GM18526 (cell line): ENCODE results near the gene FGGY.

ENCODE experiments used
- POLR2A ChIP-seq: IDR thresholded peaks from 3 replicates; pipeline ENCODE4 v1.6.1; 2011; ENCODE audit not compliant: insufficient read length; ENCODE audit errors: extremely low read depth

Gene FGGY

DNA sequence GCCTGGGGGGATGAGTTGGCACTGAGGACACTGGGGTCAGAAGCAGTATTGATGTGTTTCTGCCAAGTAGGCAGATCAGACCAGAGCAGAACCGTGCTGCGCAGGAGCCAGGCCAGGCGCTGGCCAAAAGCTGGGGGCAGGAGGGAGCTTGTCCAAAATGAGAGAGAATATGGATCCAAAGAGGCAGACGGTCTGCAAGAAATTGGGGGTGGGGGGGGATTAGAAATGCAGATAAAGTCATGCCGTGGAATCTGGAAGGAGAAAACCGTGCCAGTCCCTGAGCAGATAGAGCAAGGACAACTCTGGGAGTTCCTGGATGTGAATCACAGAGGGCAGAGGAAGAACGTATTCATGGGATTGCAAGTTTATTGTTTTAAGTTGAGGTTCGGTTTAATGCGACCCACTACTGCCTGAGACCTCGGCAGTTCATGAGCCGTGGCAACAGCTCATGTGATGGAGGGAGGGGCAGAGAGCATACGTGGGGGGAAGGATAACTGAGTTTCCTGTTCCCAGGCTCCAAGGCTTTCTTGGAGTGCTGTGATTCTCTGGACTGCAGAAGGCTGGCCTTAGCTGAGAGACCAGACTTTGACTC, 224.0 kb downstream of the FGGY start:
- TF ChIP-seq POLR2A = no peak

- no peak for TF ChIP-seq POLR2A
Measured at GRCh38 chr1:59521456-59521855, 224.6 kb downstream of the FGGY start.

DNA sequence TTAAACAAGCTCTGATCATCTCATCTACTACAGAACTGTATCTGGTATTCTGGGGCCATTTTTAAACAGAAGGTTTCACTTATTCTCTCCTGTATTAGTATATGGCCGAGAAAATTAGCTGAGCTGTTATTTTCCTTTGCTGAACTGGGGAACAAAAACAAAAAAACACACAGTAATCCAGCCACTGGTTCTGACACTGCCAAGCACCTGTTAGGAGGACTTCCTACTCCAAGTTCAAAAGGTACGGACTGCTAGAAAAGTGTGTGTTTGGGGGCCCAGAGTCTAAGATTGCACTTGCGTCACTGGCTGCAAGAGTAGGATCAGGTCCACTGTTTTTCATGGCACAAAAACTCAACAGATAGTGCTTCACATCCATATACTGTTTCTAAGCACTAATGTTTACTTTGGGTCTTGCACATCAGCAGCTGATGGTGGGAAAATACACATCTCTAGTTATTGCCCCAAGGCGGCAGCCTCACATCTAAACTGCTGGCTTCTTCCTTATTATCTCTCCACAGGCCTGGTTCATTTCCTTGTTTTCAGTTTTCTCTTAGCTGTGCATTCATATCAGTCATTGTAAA, 226.1 kb downstream of the FGGY start:
- TF ChIP-seq POLR2A = no peak

DNA sequence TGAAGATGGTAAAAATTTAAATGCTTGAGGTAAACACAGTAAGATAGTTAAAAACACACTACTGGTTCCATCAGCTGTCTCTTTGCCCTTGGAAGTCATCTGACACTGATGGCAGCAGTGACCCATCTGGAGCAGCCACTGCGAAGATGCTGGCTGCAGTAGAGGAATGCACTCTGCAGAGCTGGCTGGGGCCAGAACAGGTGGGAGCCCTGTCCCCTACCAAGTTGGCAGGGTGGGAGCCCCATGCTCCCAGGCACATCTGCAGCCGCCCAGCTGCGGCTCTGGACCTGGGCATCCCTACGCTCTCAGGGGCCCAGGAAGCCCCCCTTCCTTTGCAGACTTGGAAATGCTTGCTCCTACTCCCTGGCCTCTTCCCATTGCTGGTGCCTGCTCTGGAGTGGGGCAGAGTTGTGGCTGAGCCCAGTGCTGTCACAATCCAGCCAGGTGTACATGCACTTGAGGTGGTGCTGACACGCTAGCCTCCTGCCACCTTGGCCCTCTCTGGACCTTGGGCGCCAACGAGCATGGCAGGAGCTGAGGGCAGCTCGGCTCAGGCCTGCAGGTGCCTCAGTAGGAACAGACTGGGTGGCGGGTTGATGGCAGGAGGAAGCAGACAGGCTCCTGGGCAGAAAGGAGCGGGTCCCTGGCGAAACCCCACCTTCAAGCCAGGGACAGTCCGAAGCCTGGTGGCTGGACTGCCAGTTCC, 227.0 kb downstream of the FGGY start:
- TF ChIP-seq POLR2A = no peak

GRCh38 chr1:59526240-59526639, 229.3 kb downstream of the FGGY start:
- no peak for TF ChIP-seq POLR2A

- no peak for TF ChIP-seq POLR2A
Measured at GRCh38 chr1:59528471-59528870, 231.6 kb downstream of the FGGY start.

GRCh38 chr1:59528900-59529299, 232.0 kb downstream of the FGGY start:
- TF ChIP-seq POLR2A = no peak

DNA sequence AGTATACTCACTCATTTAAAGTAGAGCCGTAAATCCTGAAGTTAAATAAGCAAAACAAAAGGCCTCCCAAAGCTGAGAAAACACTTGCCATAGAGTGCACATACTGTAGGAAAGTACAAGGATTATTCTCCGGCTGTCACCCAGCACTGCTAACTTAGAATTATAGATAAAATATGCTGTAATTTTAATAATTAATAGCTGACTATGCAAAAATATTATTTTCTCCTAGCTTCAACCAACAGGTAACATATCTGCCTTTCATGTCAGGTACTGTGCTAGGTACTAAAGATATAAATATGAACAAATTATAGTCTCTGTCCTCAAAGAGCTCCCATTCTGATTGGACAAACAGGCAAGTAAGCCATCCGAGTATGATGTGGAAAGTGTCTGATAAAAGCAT, 233.2 kb downstream of the FGGY start:
- no peak for TF ChIP-seq POLR2A

DNA sequence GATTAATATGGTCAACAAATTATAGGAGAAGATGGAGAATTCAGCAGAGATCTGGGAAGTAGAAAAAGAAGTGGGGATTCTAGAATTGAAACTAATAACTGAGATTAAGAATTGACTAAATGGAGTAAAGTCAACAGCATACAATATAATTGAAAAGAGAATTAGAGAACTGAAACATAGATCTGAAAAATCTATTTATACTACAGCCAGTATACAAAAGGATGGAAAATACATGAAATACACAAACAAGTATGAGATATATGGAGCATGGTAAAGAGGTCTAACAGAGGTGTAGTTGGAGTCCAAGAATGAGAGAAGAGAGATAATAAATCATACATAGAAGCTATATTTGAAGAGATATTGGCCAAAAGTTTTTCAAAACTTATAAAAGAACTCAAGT, 235.2 kb downstream of the FGGY start:
- no peak for TF ChIP-seq POLR2A

DNA sequence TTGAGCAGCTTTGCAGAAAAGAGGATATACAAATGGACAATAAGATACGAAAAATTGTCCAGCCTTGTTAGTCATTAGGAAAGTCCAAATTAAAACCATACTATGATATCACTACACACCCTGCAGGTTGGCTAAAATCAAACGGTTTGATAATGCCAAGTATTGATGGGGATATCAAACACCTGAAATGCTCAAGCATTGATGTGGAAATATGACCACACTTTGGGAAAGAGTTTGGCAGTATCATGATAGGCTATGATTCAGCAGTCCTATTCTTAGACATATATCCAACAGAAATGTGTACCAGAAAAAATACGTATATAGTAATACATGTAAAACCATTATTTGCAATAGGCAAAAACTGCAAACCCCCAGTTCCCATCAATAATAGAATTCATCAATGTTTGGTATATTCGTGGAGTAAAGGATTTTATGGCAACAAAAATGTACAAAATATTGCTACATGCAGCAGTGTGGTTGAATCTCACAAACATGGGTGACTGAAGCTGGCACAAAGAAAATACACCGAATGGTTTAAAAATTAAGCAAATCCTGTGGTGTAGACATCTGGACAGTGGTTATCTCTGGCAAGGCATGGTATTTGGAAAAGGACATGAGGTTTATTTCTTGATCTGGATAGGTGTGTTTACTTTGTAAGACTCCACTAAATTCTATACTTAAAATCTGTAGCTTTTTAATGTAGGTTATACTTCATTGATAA, 243.2 kb downstream of the FGGY start:
- no peak for TF ChIP-seq POLR2A

DNA sequence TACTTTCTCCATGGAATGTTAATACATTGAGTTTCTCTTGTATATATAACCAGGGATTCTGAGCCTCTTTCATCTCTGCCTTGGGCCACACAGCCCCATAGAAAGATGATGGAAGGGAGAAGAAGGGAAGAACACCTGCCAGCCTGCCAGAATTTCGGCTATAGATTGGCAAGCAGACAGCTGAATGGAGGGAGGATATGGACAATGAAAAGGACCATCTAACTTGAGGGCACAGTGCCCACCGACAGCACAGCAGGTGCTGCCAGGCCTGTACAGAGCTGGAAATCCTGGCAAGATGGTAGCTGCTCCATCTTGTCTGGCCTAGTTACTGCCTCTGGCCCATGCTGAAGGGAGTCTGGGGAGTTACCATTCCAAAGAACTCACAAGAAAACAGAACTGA, 244.3 kb downstream of the FGGY start:
- no peak for TF ChIP-seq POLR2A

DNA sequence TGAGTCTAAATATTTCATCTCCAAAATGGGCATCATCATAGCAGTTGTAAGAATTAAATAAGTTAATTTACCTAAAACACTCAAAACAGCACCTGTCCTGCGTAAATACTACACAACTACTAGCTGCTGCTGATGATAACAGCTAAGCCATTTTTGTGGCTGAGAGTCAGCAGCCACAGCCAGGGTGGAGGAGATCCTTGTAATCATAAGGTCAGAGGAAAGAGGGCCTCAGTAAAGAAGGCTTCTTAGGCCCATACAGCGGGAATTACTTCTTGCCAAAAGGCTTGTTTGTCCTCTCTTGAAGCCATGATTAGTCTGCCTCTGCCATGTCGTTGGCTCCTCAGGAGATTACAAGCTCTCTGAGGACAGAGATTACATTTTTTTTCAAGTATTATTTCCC, 245.0 kb downstream of the FGGY start:
- TF ChIP-seq POLR2A = no peak

- no peak for TF ChIP-seq POLR2A
Measured at GRCh38 chr1:59543211-59543668, 246.3 kb downstream of the FGGY start.

DNA sequence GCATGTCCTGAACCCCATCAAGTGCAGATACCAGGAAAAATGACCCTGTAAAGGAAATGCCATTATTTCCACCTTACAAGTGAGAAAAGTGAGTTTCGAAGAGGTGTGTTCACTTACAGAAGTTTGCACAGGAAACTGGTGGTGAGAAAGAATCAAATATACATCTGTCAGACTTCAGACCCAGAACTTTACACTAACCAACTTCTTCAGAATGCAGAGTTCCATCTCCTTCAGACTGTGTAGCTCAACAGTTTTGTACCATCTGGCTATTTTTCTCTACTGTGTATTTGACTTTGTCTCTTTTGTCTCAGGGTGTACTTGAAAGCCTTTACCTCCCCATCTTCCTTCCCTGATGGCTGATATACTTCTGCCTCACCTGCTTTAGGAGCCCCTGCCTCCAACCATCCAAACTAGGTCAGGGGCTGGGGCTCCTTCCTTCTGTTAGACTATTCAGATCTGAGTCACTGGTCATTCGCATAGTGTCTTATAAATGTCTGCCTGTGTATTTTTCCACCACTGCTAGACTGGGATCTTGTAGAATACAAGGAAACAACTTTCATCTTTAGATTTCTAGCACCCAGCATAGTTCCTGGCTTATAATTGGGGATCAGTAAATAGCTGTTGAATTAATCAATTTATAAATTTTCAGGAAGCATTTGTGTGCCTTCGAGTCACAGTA, 247.9 kb downstream of the FGGY start:
- TF ChIP-seq POLR2A = no peak

GRCh38 chr1:59545830-59546229, 248.9 kb downstream of the FGGY start:
- TF ChIP-seq POLR2A = no peak
